ENCODE results near the gene AQP3. TPM values are rescaled to one million over a fixed set of nuclear protein-coding genes. Genes with fewer than 3 reads are reported as not detected.

The AQP3 gene
- total and polyA plus RNA-seq, 4 donors, result 43.9 to 218 (median 159) TPM

- H3K27ac ChIP-seq (ENCODE audit: low read depth in 1 of 2, low read length in 1 of 2), result peak overlapping the region in 1 of 2 donors; percentile 29
- H3K4me1 ChIP-seq (ENCODE audit: control insufficient read depth in 5 of 5, insufficient read depth in 5 of 5, low read length in 5 of 5), result peaks cover 0 to 12% (median 0%) of the 10 kb centered on the region in 5 donors
- H3K36me3 ChIP-seq (ENCODE audit: control insufficient read depth in 4 of 4, insufficient read depth in 4 of 4, low read length in 4 of 4), result no peaks in the 10 kb centered on the region
- H3K9ac ChIP-seq (ENCODE audit: insufficient read depth in 1 of 2, low read length in 2 of 2), result no peak overlapping the region
- H3K4me3 ChIP-seq, result no peak overlapping the region
- WGBS, 2 donors, result 56 to 79% methylated on average over 13 of the region's 13 CpGs
- H3K9me3 ChIP-seq (ENCODE audit: control insufficient read depth in 4 of 4, insufficient read depth in 3 of 4, low read length in 3 of 4), result no peaks in the 10 kb centered on the region
- no peak for TF ChIP-seq CTCF (IDR thresholded peaks at IDR 0.05; ENCODE audit: control extremely low read depth, extremely low read depth)
- no peaks in the 10 kb centered on the region for H3K27me3 ChIP-seq (ENCODE audit: control insufficient read depth in 3 of 3, insufficient read depth in 3 of 3, low read length in 2 of 3)
- ATAC-seq (ENCODE audit: insufficient read depth, low FRiP score), result peak; percentile 4
- no peak for DNase-seq
Measured at GRCh38 chr9:33414889-33415500, 32.4 kb downstream of the AQP3 start.

- H3K4me1 ChIP-seq (ENCODE audit: control insufficient read depth in 5 of 5, insufficient read depth in 5 of 5, low read length in 5 of 5), result peaks cover 0 to 12% (median 0%) of the 10 kb centered on the region in 5 donors
- no peaks in the 10 kb centered on the region for H3K36me3 ChIP-seq (ENCODE audit: control insufficient read depth in 4 of 4, insufficient read depth in 4 of 4, low read length in 4 of 4)
- DNase-seq (peak in 1 of 3 donors; percentile 22), ATAC-seq (ENCODE audit: insufficient read depth, low FRiP score) (no peak)
- TF ChIP-seq CTCF (IDR thresholded peaks at IDR 0.05; ENCODE audit: control extremely low read depth, extremely low read depth), result no peak
- H3K27me3 ChIP-seq (ENCODE audit: control insufficient read depth in 3 of 3, insufficient read depth in 3 of 3, low read length in 2 of 3), result no peaks in the 10 kb centered on the region
- 30 to 50% methylated on average over 3 of the region's 3 CpGs for WGBS, 2 donors
- no peaks in the 10 kb centered on the region for H3K9me3 ChIP-seq (ENCODE audit: control insufficient read depth in 4 of 4, insufficient read depth in 3 of 4, low read length in 3 of 4)
- no peak overlapping the region for H3K9ac ChIP-seq (ENCODE audit: insufficient read depth in 1 of 2, low read length in 2 of 2)
- peak overlapping the region in 1 of 2 donors; percentile 29 for H3K27ac ChIP-seq (ENCODE audit: low read depth in 1 of 2, low read length in 1 of 2)
- H3K4me3 ChIP-seq, result no peak overlapping the region
Measured at GRCh38 chr9:33414268-33414667, 33.1 kb downstream of the AQP3 start.

- Histone ChIP-seq H3K9ac (ENCODE audit: insufficient read depth in 1 of 2, low read length in 2 of 2) (no peak overlapping the region), H3K27ac (ENCODE audit: low read depth in 1 of 2, low read length in 1 of 2) (no peak overlapping the region), H3K27me3 (ENCODE audit: control insufficient read depth in 3 of 3, insufficient read depth in 3 of 3, low read length in 2 of 3) (no peaks in the 10 kb centered on the region), H3K9me3 (ENCODE audit: control insufficient read depth in 4 of 4, insufficient read depth in 3 of 4, low read length in 3 of 4) (no peaks in the 10 kb centered on the region), H3K4me3 (no peak overlapping the region), H3K36me3 (ENCODE audit: control insufficient read depth in 4 of 4, insufficient read depth in 4 of 4, low read length in 4 of 4) (no peaks in the 10 kb centered on the region), H3K4me1 (ENCODE audit: control insufficient read depth in 5 of 5, insufficient read depth in 5 of 5, low read length in 5 of 5) (peaks cover 0 to 5% (median 0%) of the 10 kb centered on the region in 5 donors)
- no peak for ATAC-seq (ENCODE audit: insufficient read depth, low FRiP score)
- no peak for DNase-seq
- TF ChIP-seq CTCF (IDR thresholded peaks at IDR 0.05; ENCODE audit: control extremely low read depth, extremely low read depth), result no peak
- 84 to 87% methylated on average over 5 of the region's 5 CpGs for WGBS, 2 donors
Measured at GRCh38 chr9:33408087-33408486, 39.3 kb downstream of the AQP3 start.

GRCh38 chr9:33407061-33407460, 40.3 kb downstream of the AQP3 start:
- no peaks in the 10 kb centered on the region for H3K36me3 ChIP-seq (ENCODE audit: control insufficient read depth in 4 of 4, insufficient read depth in 4 of 4, low read length in 4 of 4)
- H3K27me3 ChIP-seq (ENCODE audit: control insufficient read depth in 3 of 3, insufficient read depth in 3 of 3, low read length in 2 of 3), result no peaks in the 10 kb centered on the region
- H3K9ac ChIP-seq (ENCODE audit: insufficient read depth in 1 of 2, low read length in 2 of 2), result no peak overlapping the region
- WGBS, 2 donors, result 97 to 98% methylated on average over 3 of the region's 3 CpGs
- H3K4me1 ChIP-seq (ENCODE audit: control insufficient read depth in 5 of 5, insufficient read depth in 5 of 5, low read length in 5 of 5), result peaks cover 0 to 5% (median 0%) of the 10 kb centered on the region in 5 donors
- H3K9me3 ChIP-seq (ENCODE audit: control insufficient read depth in 4 of 4, insufficient read depth in 3 of 4, low read length in 3 of 4), result no peaks in the 10 kb centered on the region
- TF ChIP-seq CTCF (IDR thresholded peaks at IDR 0.05; ENCODE audit: control extremely low read depth, extremely low read depth), result no peak
- DNase-seq (no peak), ATAC-seq (ENCODE audit: insufficient read depth, low FRiP score) (no peak)
- no peak overlapping the region for H3K27ac ChIP-seq (ENCODE audit: low read depth in 1 of 2, low read length in 1 of 2)
- H3K4me3 ChIP-seq, result no peak overlapping the region

Measured in lung (tissue), 12 donors.